Ascending aorta (tissue), 2 donors: Measurements from ENCODE around the gene ANKRD27. TPM values are rescaled to one million over a fixed set of nuclear protein-coding genes. Genes with fewer than 3 reads are reported as not detected.

Source experiments
- DNase-seq, 2 donors: peaks; one replicate each; pipeline ENCODE4 v3.0.0-alpha.2; 2019; ENCODE audit warnings: low spot score in 2 of 2
- H3K27ac ChIP-seq, 2 donors: fragments of 200-600 bp; sonication (generic); one replicate each; pipeline ENCODE4 v1.5.1; 2016 to 2017; ENCODE audit warnings: mild to moderate bottlenecking in 1 of 2
- H3K27me3 ChIP-seq: fragments of 200-600 bp; sonication (generic); one replicate; pipeline ENCODE4 v1.5.1; 2017
- H3K36me3 ChIP-seq, 2 donors: fragments of 200-600 bp; sonication (generic); one replicate each; pipeline ENCODE4 v1.5.1; 2016
- H3K4me1 ChIP-seq, 2 donors: fragments of 200-600 bp; sonication (generic); one replicate each; pipeline ENCODE4 v1.5.1; 2016 to 2017; ENCODE audit warnings: mild to moderate bottlenecking in 1 of 2
- H3K4me3 ChIP-seq, 2 donors: fragments of 200-600 bp; sonication (generic); one replicate each; pipeline ENCODE4 v1.5.1; 2016 to 2017; ENCODE audit warnings: mild to moderate bottlenecking in 1 of 2
- H3K9me3 ChIP-seq, 2 donors: fragments of 200-600 bp; sonication (generic); one replicate each; pipeline ENCODE4 v1.5.1; 2016
- CTCF ChIP-seq, 3 experiments: fragments of 200-600 bp in 2 of 3; fragments of 450-650 bp in 1 of 3; sonication (generic) in 2 of 3; IDR thresholded peaks; one replicate each; pipeline ENCODE4 v1.5.1; 2016 to 2019; ENCODE audit warnings: antibody characterized with exemption in 3 of 3, mild to moderate bottlenecking in 1 of 3, moderate library complexity in 1 of 3
- intact Hi-C: fragments of 100-400 bp; cut with DNase I; formaldehyde crosslinking; loops from one replicate; pipeline ENCODE4 v1.15.1; 2023
- total RNA-seq: library from RNA; depleted of rRNA; stranded (reverse); fragments of >200 nt; gene quantifications from one replicate; pipeline ENCODE4 v1.1.0, GENCODE V29; 2016

The ANKRD27 gene
- total RNA-seq, 1 donor from 2014 or later, result 17.3 TPM

DNA sequence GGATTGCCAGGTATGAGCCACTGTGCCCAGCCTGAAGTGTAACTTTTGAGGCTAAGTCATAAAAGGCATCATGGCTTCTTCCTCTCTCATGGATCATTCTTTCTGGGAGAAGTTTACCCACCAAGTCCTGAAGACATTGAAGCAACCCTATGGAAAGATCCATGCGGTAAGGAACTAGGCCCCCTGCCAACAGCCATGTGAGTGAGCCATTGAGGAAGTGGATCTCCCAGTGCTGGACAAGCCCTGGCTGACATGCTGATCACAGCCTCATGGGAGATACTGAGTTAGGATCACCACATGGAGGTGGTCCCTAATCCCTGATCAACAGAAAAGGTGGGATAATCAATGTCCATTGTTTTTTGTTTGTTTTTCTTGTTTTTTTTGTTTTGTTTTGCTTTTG lies 13.3 kb upstream of the ANKRD27 start:
- intact Hi-C loops, result no loop called here
- Histone ChIP-seq H3K27ac (no peak overlapping the region), H3K4me3 (no peak overlapping the region), H3K4me1 (peaks cover 4 to 8% of the 10 kb centered on the region in 2 donors), H3K27me3 (no peaks in the 10 kb centered on the region), H3K36me3 (no peaks in the 10 kb centered on the region), H3K9me3 (no peaks in the 10 kb centered on the region)
- TF ChIP-seq CTCF (IDR thresholded peaks at IDR 0.05), result no peak
- no peak for DNase-seq

GRCh38 chr19:32687681-32688080 lies 12.7 kb upstream of the ANKRD27 start:
- Histone ChIP-seq H3K36me3 (no peaks in the 10 kb centered on the region), H3K4me3 (no peak overlapping the region), H3K27me3 (no peaks in the 10 kb centered on the region), H3K27ac (no peak overlapping the region), H3K9me3 (no peaks in the 10 kb centered on the region), H3K4me1 (peaks cover 3 to 4% of the 10 kb centered on the region in 2 donors)
- no peak for TF ChIP-seq CTCF (IDR thresholded peaks at IDR 0.05)
- intact Hi-C loops, result no loop called here
- no peak for DNase-seq

DNA sequence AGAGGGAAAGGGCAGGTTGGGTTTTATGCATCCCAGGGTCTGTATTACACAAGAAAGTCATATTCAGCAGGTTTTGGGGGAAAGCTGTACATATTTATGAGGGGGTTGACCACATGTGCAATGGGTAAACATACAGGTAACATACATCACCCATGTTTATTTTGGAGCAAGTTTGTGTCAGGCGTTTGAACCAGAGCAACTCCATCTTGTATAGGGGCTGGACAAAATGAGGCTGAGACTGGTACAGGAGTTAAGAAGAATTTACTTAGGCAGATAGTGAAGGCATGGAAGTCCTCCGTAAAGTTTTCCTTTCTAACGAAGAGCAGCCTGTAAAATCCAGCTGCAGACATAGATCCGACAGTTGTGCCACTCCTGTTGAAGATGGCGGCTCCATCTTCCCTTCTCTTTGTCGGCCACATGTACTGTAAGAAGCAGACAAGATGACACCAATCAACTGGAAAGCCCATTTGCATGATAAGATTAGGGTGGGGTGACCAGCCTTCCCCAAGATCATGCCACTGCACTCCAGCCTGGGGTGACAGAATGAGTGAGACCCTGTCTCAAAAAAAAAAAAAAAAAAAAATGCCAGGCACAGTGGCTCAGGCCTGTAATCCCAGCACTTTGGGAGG lies 12.0 kb upstream of the ANKRD27 start:
- Histone ChIP-seq H3K27ac (no peak overlapping the region), H3K9me3 (no peaks in the 10 kb centered on the region), H3K4me3 (no peak overlapping the region), H3K27me3 (no peaks in the 10 kb centered on the region), H3K36me3 (no peaks in the 10 kb centered on the region), H3K4me1 (no peaks in the 10 kb centered on the region)
- intact Hi-C loops, result no loop called here
- no peak for TF ChIP-seq CTCF (IDR thresholded peaks at IDR 0.05)
- DNase-seq, result no peak

DNA sequence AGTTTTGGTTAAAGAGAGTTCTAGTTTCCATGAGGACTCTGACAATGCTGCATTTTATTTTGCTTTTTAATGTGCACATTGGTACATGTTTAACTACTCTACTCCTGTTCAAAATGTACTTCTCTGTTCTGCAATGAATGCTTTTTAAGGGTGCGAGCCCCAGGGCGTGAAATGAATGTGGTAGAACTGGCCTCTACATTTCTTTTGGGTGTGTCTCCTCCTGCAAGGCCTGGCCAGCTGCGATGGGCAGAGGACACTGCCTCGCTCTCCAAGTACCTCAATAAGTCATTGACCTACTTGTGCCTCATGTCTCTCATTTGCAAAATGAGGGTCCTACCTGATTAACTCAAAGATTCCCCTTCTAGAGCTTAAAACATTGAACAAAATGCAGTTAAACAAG lies 7.3 kb upstream of the ANKRD27 start:
- intact Hi-C loops, result no loop called here
- Histone ChIP-seq H3K4me1 (no peaks in the 10 kb centered on the region), H3K27me3 (no peaks in the 10 kb centered on the region), H3K9me3 (no peaks in the 10 kb centered on the region), H3K27ac (no peak overlapping the region), H3K36me3 (no peaks in the 10 kb centered on the region), H3K4me3 (no peak overlapping the region)
- no peak for TF ChIP-seq CTCF (IDR thresholded peaks at IDR 0.05)
- DNase-seq, result no peak

GRCh38 chr19:32680986-32681385 lies 6.0 kb upstream of the ANKRD27 start:
- TF ChIP-seq CTCF (IDR thresholded peaks at IDR 0.05), result no peak
- DNase-seq, result no peak
- Histone ChIP-seq H3K4me3 (no peak overlapping the region), H3K4me1 (peaks cover 0 to 3% of the 10 kb centered on the region in 2 donors), H3K27ac (no peak overlapping the region), H3K36me3 (no peaks in the 10 kb centered on the region), H3K9me3 (no peaks in the 10 kb centered on the region), H3K27me3 (peaks cover 9% of the 10 kb centered on the region)
- intact Hi-C loops, result no loop called here

- Histone ChIP-seq H3K9me3 (no peaks in the 10 kb centered on the region), H3K4me3 (no peak overlapping the region), H3K36me3 (no peaks in the 10 kb centered on the region), H3K27ac (no peak overlapping the region), H3K4me1 (peaks cover 10 to 18% of the 10 kb centered on the region in 2 donors), H3K27me3 (peaks cover 10% of the 10 kb centered on the region)
- TF ChIP-seq CTCF (IDR thresholded peaks at IDR 0.05), result no peak
- DNase-seq, result no peak
- intact Hi-C loops, result loop anchor here (5.0 to 10.0 kb wide), 5 partner anchors 270 to 847 kb away; partner anchors contain the start of genes CEP89, DPY19L3, FAAP24 and PEPD
Measured at GRCh38 chr19:32677657-32678056, 2.7 kb upstream of the ANKRD27 start.
